GM18498 (cell line): ENCODE data around the gene COG5.

Source experiments
- ATAC-seq: cut with Tn5 transposase; IDR thresholded peaks from one replicate; pipeline ENCODE4 v1.9.1; 2021; ENCODE audit warnings: mild to moderate bottlenecking, moderate library complexity; ENCODE audit not compliant: unreplicated experiment

COG5 gene

GRCh38 chr7:107196834-107197610 is 366.7 kb downstream of the COG5 start:
- no peak for ATAC-seq

GRCh38 chr7:107194052-107194451 is 369.7 kb downstream of the COG5 start:
- ATAC-seq = no peak

- ATAC-seq = no peak
These were observed 373.6 kb downstream of the COG5 start for GRCh38 chr7:107190090-107190489.

- ATAC-seq = no peak
These were observed 375.9 kb downstream of the COG5 start for GRCh38 chr7:107187774-107188173.

- ATAC-seq = no peak
These were observed 377.5 kb downstream of the COG5 start for GRCh38 chr7:107186240-107186639.

- ATAC-seq = no peak
These were observed 378.0 kb downstream of the COG5 start for GRCh38 chr7:107185716-107186115.

GRCh38 chr7:107181172-107181571 is 382.5 kb downstream of the COG5 start:
- no peak for ATAC-seq

GRCh38 chr7:107180378-107180777 is 383.3 kb downstream of the COG5 start:
- no peak for ATAC-seq

GRCh38 chr7:107179326-107180164 is 384.2 kb downstream of the COG5 start:
- ATAC-seq = no peak

- peak; percentile 56 for ATAC-seq
These were observed 389.9 kb downstream of the COG5 start for GRCh38 chr7:107173691-107174406.

- no peak for ATAC-seq
These were observed 390.5 kb downstream of the COG5 start for GRCh38 chr7:107173191-107173590.

GRCh38 chr7:107172276-107173032 is 391.3 kb downstream of the COG5 start:
- ATAC-seq = no peak

GRCh38 chr7:107171496-107171895 is 392.2 kb downstream of the COG5 start:
- no peak for ATAC-seq

GRCh38 chr7:107170051-107170915 is 393.4 kb downstream of the COG5 start:
- no peak for ATAC-seq

GRCh38 chr7:107169120-107170050 is 394.3 kb downstream of the COG5 start:
- ATAC-seq = peak; percentile 36

- ATAC-seq = peak; percentile 90
These were observed 395.2 kb downstream of the COG5 start, which contains the start of gene HBP1 for GRCh38 chr7:107168233-107169119. TSS of gene HBP1 (plus strand) at chr7:107169003. CDS start at chr7:107179894, 10,891 bp downstream.

GRCh38 chr7:107167483-107168232 is 396.1 kb downstream of the COG5 start:
- ATAC-seq = no peak
